AG08396 (cell line): ENCODE results near the gene DUSP7.

ENCODE experiments used
- DNase-seq: peaks from one replicate; pipeline ENCODE4 v3.0.0; 2012; ENCODE audit warnings: low spot score, mixed read lengths

The DUSP7 gene

DNA sequence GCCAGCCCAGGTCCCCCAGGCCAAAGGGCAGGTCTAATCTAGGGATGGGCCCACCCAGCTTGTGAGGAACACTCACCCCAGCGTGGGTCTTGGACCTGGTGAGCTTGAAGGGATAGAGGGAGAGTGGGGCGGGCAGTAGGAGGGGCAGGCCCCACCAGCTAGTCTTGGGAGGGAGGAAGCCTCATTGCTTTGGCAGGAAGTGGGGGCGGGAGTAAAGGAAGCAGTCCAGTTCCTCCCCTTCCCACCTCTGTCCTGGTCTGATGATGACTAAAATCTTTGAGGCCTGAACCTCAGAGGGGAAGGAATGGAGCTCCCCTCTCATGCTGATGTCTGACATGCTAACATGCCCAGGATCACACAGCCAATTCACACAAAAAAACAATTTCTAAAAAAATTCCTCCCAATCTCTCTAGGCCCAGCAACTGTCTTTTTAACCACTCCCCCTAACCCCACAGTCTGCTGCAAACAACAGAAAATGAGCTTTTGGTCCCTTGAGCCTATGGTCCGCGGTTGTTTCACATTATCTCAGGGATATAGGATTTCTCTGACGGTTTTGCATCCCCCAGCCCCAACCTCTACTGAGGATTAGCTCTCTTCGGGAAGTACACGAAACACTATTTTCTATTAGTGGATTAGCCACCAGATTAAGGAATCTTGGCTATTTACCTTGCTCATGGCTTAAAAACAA, 30.7 kb upstream of the DUSP7 start:
- no peak for DNase-seq

GRCh38 chr3:52086461-52086860, 30.1 kb upstream of the DUSP7 start:
- DNase-seq = no peak

GRCh38 chr3:52085681-52086282, 29.4 kb upstream of the DUSP7 start:
- DNase-seq = no peak

DNA sequence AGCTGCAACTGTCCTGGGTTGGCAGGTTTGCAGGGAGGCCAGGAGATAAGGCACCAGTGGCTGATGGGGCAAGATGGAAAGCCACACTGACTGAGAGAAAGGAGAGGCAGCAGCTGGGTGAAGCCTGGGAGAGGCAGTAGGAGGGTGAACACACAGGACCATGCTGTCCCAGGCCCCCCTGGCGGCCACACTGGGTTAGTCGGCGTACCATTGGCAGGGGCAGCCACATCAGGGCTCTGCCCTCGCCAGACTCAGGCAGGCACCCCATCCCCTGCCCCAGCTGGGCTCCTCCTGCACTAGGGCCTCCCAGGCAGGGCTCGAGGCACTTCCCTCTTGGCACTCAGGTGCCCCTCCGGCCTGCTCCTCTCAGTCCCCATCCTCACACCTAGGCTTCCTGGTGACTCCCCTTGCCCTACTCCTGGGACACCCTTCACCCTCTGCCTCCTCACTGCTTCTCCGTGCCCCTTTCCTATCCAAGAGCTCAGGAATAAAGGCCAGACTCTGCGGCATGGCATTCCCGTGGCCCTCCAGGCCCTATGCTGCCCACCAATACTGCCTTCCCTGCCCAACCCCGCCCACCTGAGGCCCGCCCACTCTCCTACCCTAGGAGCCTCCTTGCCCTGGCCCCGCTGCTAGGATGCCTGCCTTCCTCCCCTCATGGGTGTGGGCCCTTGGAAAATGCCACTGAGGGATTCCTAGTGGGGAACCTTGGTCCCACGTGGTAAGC, 28.7 kb upstream of the DUSP7 start:
- no peak for DNase-seq

DNA sequence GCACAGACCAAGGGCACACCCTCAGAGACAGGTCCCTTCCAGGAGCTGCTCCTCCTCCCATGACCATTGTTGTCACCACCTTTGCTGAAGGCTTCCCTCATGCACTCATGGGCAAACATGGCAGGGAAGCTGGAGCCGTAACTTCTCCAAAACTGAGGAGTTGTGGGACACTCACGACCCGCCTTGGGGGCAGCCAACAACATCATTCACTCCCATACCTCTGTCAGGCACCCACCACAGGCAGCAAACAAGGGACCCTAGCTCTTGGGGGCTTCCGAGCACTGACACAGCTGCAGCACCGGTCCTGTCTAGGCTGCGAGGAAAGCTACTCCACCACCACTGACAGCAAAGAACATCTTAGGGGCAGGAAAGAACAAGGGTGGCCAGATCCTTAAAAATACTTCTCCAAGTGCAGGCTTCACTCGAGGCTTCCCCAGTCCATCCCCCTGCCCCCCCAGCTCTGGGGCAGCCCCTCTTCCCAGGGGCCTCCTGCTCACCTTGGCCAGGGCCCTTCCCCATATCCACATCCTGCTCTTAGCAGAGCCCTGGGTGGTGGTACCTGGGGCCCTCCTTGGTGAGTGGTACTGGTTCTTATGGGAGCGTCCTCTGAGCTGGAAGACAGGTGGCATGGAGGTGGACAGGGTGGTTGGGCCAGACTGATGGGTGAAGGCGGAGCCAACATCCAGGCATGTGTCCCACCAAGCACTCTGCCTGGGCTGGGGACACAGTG, 28.0 kb upstream of the DUSP7 start:
- no peak for DNase-seq

- no peak for DNase-seq
Observed at GRCh38 chr3:52083556-52084087, 27.3 kb upstream of the DUSP7 start.

DNA sequence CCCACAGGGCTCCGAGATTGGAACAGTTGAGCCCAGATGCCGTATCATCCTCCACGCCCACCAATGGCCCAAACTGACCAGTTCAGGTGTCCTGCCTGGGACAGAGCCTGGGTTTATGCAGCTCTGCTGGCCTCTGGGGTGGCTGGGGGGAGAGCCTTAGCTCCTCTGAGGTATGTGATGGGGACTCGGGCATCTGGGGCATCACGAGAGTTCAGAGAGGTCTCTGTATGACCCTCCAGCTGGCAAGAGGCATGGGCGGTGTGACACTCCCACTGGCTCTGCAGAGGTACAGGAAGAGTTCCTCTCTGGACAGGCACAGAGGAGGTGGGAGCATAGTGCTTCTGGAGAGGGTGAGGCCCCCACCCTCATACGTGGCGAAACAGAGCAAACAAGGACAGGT, 26.6 kb upstream of the DUSP7 start:
- DNase-seq = no peak

DNA sequence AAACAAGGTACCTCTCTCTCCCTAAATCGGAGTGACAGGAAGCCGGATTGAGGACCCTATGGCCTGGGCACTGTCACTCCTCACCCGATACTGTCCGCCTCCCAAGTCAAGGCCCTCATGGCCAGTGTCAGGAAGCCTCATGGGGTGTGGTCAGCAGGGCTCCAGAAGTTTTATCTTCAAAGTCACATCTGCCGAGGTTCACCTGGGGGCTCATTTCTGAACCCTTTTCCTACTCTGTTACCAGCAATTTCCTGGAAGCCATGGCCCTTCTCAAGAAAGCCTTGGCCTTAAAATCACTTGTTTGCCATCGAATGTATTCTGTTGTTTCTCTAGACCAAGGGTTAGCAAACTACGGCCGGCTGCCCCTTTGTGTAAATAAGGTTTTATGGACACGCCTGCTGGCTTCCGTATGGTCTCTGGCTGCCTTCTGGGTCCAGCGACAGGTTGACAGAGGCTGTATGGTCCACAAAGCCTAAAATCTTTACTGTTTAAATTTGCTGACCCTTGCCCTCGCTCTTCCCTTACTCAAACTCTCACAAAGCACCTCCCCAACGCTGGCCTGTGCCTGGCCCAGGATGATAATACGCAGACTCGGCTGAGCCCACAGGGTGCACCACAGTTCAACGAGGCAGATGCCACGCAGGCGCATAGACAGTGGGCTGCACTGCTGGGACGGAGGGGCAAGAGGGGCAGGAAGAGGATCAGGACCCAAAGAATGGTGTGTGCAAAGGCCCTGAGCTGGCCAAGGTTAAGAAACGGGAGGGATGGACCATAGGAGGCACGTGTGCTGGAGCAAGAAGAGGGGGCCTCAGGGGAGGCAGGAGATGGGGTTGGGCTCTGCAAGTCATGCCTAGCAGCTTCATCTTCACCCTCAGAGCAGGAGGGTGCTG, 24.7 kb upstream of the DUSP7 start:
- DNase-seq = no peak

- no peak for DNase-seq
Observed at GRCh38 chr3:52079958-52080357, 23.6 kb upstream of the DUSP7 start.

DNA sequence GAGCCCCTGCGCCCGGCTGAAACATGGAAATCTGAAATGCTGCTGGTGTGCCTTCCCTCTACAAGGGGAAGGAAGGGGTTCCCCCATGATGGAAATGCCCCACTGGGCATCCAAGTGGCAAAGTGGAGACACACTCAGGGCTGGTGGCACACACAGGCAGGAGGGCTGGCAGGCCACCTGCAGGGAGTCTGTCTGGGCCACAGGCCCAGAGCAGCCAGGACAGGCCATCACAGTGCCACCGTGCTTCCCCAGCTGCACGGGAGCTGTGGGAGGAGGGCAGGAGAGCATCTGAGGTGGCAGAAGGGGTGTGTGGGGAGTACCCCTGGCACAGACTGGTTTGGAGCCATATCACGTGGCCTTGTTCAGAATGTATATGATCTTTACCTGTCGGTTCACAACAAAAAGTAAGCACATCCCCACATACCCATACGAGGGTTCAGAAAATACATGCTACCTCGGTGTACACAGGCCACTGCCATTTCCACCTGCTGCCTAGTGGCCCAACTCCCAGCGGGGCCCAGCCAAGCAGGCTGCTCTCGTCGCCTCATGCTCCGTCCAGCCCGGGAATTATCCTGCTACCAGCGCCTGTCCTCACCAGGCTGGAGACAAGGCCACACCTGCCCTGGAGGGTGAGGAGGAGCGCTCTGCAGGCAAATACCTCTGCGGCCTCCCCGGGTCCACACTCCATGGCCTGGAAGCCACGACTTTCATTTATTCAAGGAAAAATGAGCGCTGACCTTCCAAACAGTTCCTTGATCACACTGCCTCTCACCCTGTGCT, 22.6 kb upstream of the DUSP7 start:
- no peak for DNase-seq

DNA sequence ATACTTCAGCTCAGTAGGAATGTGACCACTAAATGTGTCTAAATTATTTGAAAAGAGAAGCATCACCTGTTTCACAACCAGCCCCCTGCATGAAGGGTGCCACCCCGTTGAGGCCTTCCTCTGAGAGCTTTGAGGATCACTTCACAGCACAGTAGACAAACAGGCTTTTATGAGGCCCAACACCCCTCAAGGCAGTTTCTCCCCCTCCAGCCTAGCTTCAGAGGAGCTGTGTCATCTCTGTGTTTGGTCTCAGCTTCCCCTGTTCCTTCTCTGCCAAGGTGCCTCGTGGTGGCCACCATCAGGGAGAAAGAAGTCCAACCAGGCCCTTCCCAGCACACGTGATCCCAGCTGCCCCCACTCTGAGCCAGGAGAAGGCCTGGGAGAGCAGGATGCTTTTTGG, 21.6 kb upstream of the DUSP7 start:
- no peak for DNase-seq

DNA sequence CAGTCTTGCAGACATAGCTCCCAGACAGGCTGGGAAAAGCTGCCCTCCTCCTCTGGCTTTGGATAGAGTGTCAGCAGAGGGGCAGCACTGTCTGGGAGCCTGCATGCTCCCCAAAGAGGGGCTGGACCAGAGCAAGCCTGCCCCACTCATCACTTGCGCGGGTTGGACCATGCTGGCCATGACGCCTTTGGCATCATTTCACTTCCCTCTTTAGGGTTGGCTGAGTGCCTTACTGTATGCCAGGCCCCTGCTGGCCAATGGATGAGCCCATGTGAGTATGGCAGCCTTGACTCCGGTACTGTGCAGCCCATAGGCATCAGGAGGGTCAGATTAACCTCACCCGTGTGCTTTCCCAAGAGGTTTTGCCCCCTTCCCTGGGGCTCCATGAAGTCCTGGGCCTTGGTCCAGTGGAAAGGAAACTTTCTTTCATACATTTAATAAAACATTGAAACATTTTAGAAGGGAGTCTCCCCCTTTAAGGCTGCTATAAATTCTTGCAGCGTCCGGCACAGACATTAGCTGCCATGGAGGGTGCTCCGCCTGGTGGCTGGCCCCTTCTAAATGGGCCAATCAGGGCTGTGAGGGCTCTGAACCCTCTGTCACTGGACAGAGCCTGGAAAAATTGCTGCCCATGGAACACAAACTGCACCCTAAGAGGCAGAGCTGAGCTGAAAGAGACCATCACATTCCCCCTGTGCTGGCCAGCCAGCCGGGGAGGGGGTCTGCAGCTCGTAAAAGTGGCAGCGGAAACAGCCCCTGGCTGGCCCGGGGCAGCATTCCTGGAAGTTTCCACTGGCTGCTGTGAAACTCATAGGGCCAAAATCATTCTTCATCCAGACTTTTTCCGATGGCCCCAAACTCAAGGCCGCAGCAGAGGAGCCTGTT, 20.8 kb upstream of the DUSP7 start:
- DNase-seq = no peak

- no peak for DNase-seq
Observed at GRCh38 chr3:52073490-52073889, 17.1 kb upstream of the DUSP7 start.

DNA sequence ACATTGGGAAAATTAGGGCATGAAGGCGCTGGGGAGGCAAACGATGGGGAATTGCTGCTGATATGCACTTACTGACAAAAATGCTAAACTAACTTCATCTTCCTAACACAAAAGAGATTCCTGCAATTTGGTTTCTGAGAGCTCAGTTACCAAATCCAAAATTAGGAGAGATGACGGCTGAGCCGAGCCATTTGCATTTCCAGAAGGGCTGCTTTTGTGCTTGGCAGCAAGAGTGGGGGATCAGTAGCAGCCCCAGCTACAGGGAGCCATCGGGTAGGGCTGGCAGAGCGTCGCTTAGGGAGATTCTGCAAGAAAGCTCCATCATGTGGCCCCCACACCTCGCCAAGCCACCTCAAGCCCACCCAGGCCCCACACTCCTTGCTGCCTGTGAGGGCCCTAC, 16.1 kb upstream of the DUSP7 start:
- DNase-seq = no peak

DNA sequence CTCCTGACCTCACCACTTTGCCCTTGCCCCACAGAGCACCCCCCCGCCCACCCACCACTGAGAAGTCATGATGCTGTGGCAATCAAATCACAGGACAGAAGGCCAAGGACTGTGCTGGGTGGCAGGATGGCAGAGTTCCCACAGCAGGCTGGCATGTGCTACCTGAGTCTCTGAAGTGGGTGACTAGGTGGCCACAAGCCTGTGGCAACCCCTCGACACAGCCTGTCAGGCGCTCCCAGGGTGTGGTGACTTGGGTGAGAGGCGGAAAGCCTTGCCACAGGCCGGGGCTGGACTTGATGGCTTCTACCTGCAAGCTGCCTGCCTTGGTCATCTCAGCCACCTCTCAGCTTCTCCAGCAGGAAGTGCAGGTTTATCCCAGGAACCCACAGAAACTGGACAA, 15.6 kb upstream of the DUSP7 start:
- no peak for DNase-seq

GRCh38 chr3:52070724-52071621, 14.6 kb upstream of the DUSP7 start:
- no peak for DNase-seq

GRCh38 chr3:52069855-52070254, 13.5 kb upstream of the DUSP7 start:
- no peak for DNase-seq

GRCh38 chr3:52069135-52069534, 12.8 kb upstream of the DUSP7 start:
- DNase-seq = no peak

- no peak for DNase-seq
Observed at GRCh38 chr3:52068730-52069129, 12.4 kb upstream of the DUSP7 start.
